Liver (tissue), 9 donors: ENCODE results near the gene INPP5A. TPM values are rescaled to one million over a fixed set of nuclear protein-coding genes. Genes with fewer than 3 reads are reported as not detected.

ENCODE experiments used
- DNase-seq: peaks from one replicate; pipeline ENCODE4 v3.0.0-alpha.2; 2017; ENCODE audit warnings: low spot score
- H3K27ac ChIP-seq, 2 donors: one replicate each; pipeline ENCODE4 v1.7.0; 2013; ENCODE audit warnings: inconsistent platforms in 2 of 2, low read length in 2 of 2, control low read depth in 1 of 2, low read depth in 1 of 2, mild to moderate bottlenecking in 1 of 2
- H3K27me3 ChIP-seq, 4 donors: one replicate each; pipeline versions ENCODE4 v1.6.1 to v1.7.0; 2013; ENCODE audit warnings: low read length in 3 of 4, inconsistent platforms in 1 of 4, mild to moderate bottlenecking in 1 of 4, moderate library complexity in 1 of 4; ENCODE audit not compliant: control insufficient read depth in 4 of 4, insufficient read depth in 4 of 4
- H3K36me3 ChIP-seq, 4 donors: one replicate each; pipeline versions ENCODE4 v1.6.1 to v1.7.0; 2013; ENCODE audit warnings: low read length in 3 of 4, mild to moderate bottlenecking in 3 of 4, low read depth in 1 of 4, moderate library complexity in 1 of 4; ENCODE audit not compliant: control insufficient read depth in 4 of 4, insufficient read depth in 3 of 4
- H3K4me1 ChIP-seq, 4 donors: one replicate each; pipeline versions ENCODE4 v1.6.1 to v1.7.0; 2013; ENCODE audit warnings: low read length in 3 of 4, mild to moderate bottlenecking in 3 of 4, moderate library complexity in 1 of 4; ENCODE audit not compliant: control insufficient read depth in 4 of 4, insufficient read depth in 4 of 4
- H3K4me3 ChIP-seq, 3 donors: one replicate each; pipeline versions ENCODE4 v1.6.1 to v1.7.0; 2013; ENCODE audit warnings: low read length in 3 of 3, control low read depth in 1 of 3, low read depth in 1 of 3, mild to moderate bottlenecking in 1 of 3
- H3K9ac ChIP-seq, 2 donors: one replicate each; pipeline ENCODE4 v1.7.0; 2013; ENCODE audit warnings: low read length in 2 of 2, mild to moderate bottlenecking in 2 of 2, moderate library complexity in 2 of 2, control low read depth in 1 of 2, low read depth in 1 of 2
- H3K9me3 ChIP-seq, 4 donors: one replicate each; pipeline versions ENCODE4 v1.6.1 to v1.7.0; 2013; ENCODE audit warnings: low read length in 3 of 4; ENCODE audit not compliant: control insufficient read depth in 4 of 4
- ATF3 ChIP-seq: IDR thresholded peaks from 2 replicates; pipeline ENCODE4 v1.6.1; 2016; ENCODE audit warnings: antibody characterized with exemption
- CTCF ChIP-seq: fragments of 150-350 bp; IDR thresholded peaks from 2 replicates; pipeline ENCODE4 v1.5.1; 2017; ENCODE audit warnings: improper control_type of control experiment, low read depth, low read length; ENCODE audit not compliant: missing input control
- FOXA1 ChIP-seq: IDR thresholded peaks from 2 replicates; pipeline ENCODE4 v1.6.1; 2016; ENCODE audit warnings: antibody characterized with exemption
- FOXA2 ChIP-seq: IDR thresholded peaks from 2 replicates; pipeline ENCODE4 v1.6.1; 2016; ENCODE audit warnings: antibody characterized with exemption
- GABPA ChIP-seq, 2 donors: IDR thresholded peaks in 1 of 2; conservative IDR thresholded peaks in 1 of 2; 2 replicates each; pipeline ENCODE4 v1.6.1; 2016; ENCODE audit warnings: antibody characterized with exemption in 2 of 2, mild to moderate bottlenecking in 1 of 2, moderate library complexity in 1 of 2
- HNF4A ChIP-seq, 2 donors: conservative IDR thresholded peaks; 2 replicates each; pipeline ENCODE4 v1.6.1; 2016; ENCODE audit warnings: antibody characterized with exemption in 2 of 2, mild to moderate bottlenecking in 2 of 2
- HNF4G ChIP-seq: IDR thresholded peaks from 2 replicates; pipeline ENCODE4 v1.6.1; 2016; ENCODE audit warnings: antibody characterized with exemption
- JUND ChIP-seq, 2 donors: IDR thresholded peaks; 2 replicates each; pipeline ENCODE4 v1.6.1; 2016; ENCODE audit warnings: antibody characterized with exemption in 2 of 2
- MAX ChIP-seq: IDR thresholded peaks from 2 replicates; pipeline ENCODE4 v1.6.1; 2016; ENCODE audit warnings: antibody characterized with exemption
- NR2F2 ChIP-seq: IDR thresholded peaks from 2 replicates; pipeline ENCODE4 v1.6.1; 2016; ENCODE audit warnings: antibody characterized with exemption
- RAD21 ChIP-seq, 2 donors: IDR thresholded peaks; 2 replicates each; pipeline ENCODE4 v1.6.1; 2016; ENCODE audit warnings: antibody characterized with exemption in 2 of 2, mild to moderate bottlenecking in 2 of 2
- REST ChIP-seq: IDR thresholded peaks from 2 replicates; pipeline ENCODE4 v1.6.1; 2016; ENCODE audit warnings: antibody characterized with exemption, mild to moderate bottlenecking
- RXRA ChIP-seq, 2 donors: IDR thresholded peaks; 2 replicates each; pipeline ENCODE4 v1.6.1; 2017 to 2018; ENCODE audit warnings: antibody characterized with exemption in 2 of 2, mild to moderate bottlenecking in 1 of 2
- SP1 ChIP-seq: IDR thresholded peaks from 2 replicates; pipeline ENCODE4 v1.6.1; 2018; ENCODE audit warnings: antibody characterized with exemption, mild to moderate bottlenecking
- YY1 ChIP-seq: IDR thresholded peaks from 2 replicates; pipeline ENCODE4 v1.6.1; 2016; ENCODE audit warnings: antibody characterized with exemption, mild to moderate bottlenecking
- WGBS: extraction: QIAGEN DNeasy Blood & Tissue Kit; methylation state at CpG from one replicate; pipeline ENCODE4 v1.1.7; 2013; 5-methylcytosine and 5-hydroxymethylcytosine counted together
- polyA plus RNA-seq, 2 donors: library from polyadenylated mRNA; stranded (reverse) in 1 of 2; unstranded in 1 of 2; fragments of 200-250 nt in 1 of 2; fragments of >200 nt in 1 of 2; fragmentation: Nextera tagmentation in 1 of 2; extraction: Ambion mirVana in 1 of 2; gene quantifications; one replicate each; pipeline versions ENCODE4 v1.2.1 to v1.2.3, GENCODE V29; 2013 to 2015
- total RNA-seq, 2 donors: library from RNA; depleted of rRNA; stranded (reverse); fragments of >200 nt; gene quantifications; one replicate each; pipeline ENCODE4 v1.2.3, GENCODE V29; 2014
- donor health status: healthy.
- donor health status: healthy.
- donor health status: healthy.
- donor health status: healthy.
- donor health status: healthy.

INPP5A gene
- total and polyA plus RNA-seq, 4 donors, result 4.3 to 26.5 (median 10.9) TPM

GRCh38 chr10:132814469-132814856 is 276.9 kb downstream of the INPP5A start:
- H3K4me1 ChIP-seq, result no peaks in the 10 kb centered on the region
- 84% methylated on average over 16 of the region's 16 CpGs for WGBS
- H3K9ac ChIP-seq, result no peak overlapping the region
- H3K9me3 ChIP-seq, result no peaks in the 10 kb centered on the region
- no peak for DNase-seq
- TF ChIP-seq MAX (no peak), YY1 (no peak), GABPA (IDR thresholded peaks at IDR 0.05 in 1 of 2, conservative IDR thresholded peaks at IDR 0.05 in 1 of 2) (no peak), JUND (IDR thresholded peaks at IDR 0.05) (no peak)
- H3K27me3 ChIP-seq, result peaks cover 0 to 4% (median 0%) of the 10 kb centered on the region in 4 donors
- no peak overlapping the region for H3K27ac ChIP-seq
- no peak overlapping the region for H3K4me3 ChIP-seq
- H3K36me3 ChIP-seq, result no peaks in the 10 kb centered on the region

GRCh38 chr10:132815168-132815857 is 277.7 kb downstream of the INPP5A start:
- 72% methylated on average over 18 of the region's 18 CpGs for WGBS
- H3K27me3 ChIP-seq, result peaks cover 0 to 4% (median 0%) of the 10 kb centered on the region in 4 donors
- no peak overlapping the region for H3K9ac ChIP-seq
- DNase-seq, result no peak
- TF ChIP-seq FOXA2 (no peak), MAX (no peak), CTCF (no peak), ATF3 (no peak), RXRA (IDR thresholded peaks at IDR 0.05) (no peak), NR2F2 (no peak), REST (no peak), RAD21 (IDR thresholded peaks at IDR 0.05) (no peak), SP1 (no peak), HNF4A (conservative IDR thresholded peaks at IDR 0.05) (no peak), FOXA1 (no peak), JUND (IDR thresholded peaks at IDR 0.05) (no peak), HNF4G (no peak)
- no peaks in the 10 kb centered on the region for H3K4me1 ChIP-seq
- H3K27ac ChIP-seq, result no peak overlapping the region
- no peaks in the 10 kb centered on the region for H3K36me3 ChIP-seq
- H3K9me3 ChIP-seq, result peaks cover 0 to 4% (median 0%) of the 10 kb centered on the region in 4 donors
- no peak overlapping the region for H3K4me3 ChIP-seq
